Keratinocyte (primary cell): ENCODE data around the gene SCAMP1.

Source experiments
- CTCF ChIP-seq, 3 experiments: IDR thresholded peaks in 1 of 3; conservative IDR thresholded peaks in 1 of 3; optimal IDR thresholded peaks in 1 of 3; 2 replicates in 2 of 3; 3 replicates in 1 of 3; pipeline versions ENCODE3 to v1.5.1; 2011; ENCODE audit warnings: low read length in 3 of 3, mild to moderate bottlenecking in 3 of 3, moderate library complexity in 2 of 3, control low read depth in 1 of 3, inconsistent platforms in 1 of 3; ENCODE audit not compliant: insufficient read depth in 2 of 3; ENCODE audit errors: extremely low read depth in 1 of 3
- EZH2 ChIP-seq: IDR thresholded peaks from one replicate; pipeline ENCODE4 v1.6.1; 2012; ENCODE audit warnings: inconsistent platforms, mild to moderate bottlenecking, low read length, moderate library complexity

- TF ChIP-seq CTCF (optimal IDR thresholded peaks at IDR 0.05 in 1 of 3, IDR thresholded peaks at IDR 0.05 in 1 of 3, conservative IDR thresholded peaks at IDR 0.05 in 1 of 3; ENCODE audit: extremely low read depth in 1 of 3, insufficient read depth in 2 of 3, low read length in 3 of 3) = no peak
- no peak for TF ChIP-seq EZH2
Measured at GRCh38 chr5:78429332-78429980, 69.0 kb downstream of the SCAMP1 start.
